HG03064 (cell line): ENCODE measurements around the gene KMT2E.

Source experiments
- ATAC-seq: cut with Tn5 transposase; IDR thresholded peaks from one replicate; pipeline ENCODE4 v1.9.1; 2021; ENCODE audit warnings: low read depth; ENCODE audit not compliant: unreplicated experiment

KMT2E gene

DNA sequence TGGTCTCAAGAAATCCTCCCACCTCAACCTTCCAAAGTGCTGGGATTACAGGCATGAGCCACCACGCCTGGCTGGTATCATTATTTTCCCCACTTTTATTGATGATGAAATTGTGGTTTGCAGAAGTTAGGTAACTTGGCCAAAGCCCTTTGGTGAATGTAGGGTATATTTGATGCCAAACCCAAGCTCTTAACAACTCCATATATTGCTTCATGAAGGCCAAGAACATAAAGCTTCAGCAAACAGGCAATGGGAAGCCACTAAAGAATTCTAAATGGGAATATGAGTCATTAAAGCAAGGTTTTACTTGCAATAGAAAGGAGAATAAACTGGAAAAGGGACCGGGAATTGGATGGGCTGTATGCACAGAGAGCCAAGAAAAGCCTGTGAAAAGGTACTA, 142.7 kb downstream of the KMT2E start:
- ATAC-seq = no peak

DNA sequence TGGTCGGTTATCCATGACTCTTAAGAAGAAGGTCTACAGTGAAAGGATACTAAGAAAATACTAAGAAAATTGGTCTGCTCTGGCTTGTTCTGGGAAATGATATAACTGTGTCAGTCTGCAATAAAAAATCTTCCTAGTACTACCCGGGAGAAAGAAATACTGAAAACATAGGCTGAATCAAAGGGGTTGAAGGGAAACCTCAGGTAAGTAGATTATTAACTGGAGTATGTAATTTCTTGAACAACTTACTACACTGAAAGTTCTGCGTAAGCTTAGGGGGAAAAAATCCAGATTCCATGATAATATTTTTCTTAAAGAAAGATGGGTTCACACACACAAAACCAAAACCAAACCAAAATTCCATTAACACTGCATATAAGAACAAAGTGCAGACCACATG, 143.3 kb downstream of the KMT2E start:
- ATAC-seq = no peak

- no peak for ATAC-seq
Measured at GRCh38 chr7:105161366-105161765, 147.4 kb downstream of the KMT2E start.
